T-helper 2 cell treated with Interferon-gamma antibody and Interleukin-4, amounts not matched to agents 100 ng/mL and 5 ng/mL, for 36 hours (primary cell): ENCODE results near the gene MFN1. TPM values are rescaled to one million over a fixed set of nuclear protein-coding genes. Genes with fewer than 3 reads are reported as not detected.
"Not testable (repeated sequence)": the region's sequence is repeated elsewhere in the genome, so short reads cannot be mapped to it uniquely, and the experiment has no call there.

Experiments used
- intact Hi-C: fragments of 100-400 bp; cut with micrococcal nuclease; formaldehyde crosslinking; loops from one replicate; pipeline ENCODE4 v1.15.1; 2023
- total RNA-seq: library from RNA; stranded (reverse); gene quantifications from 2 replicates; pipeline ENCODE4 v1.2.3, GENCODE V29; 2022

Gene MFN1
- 23.4 and 32.2 TPM in 2 replicates for total RNA-seq

- intact Hi-C loops = loop anchor here (1.0 to 2.0 kb wide), 9 partner anchors 24 to 1255 kb away; partner anchors contain the start of genes ACTL6A, GNB4, MRPL47 and NDUFB5
Measured at GRCh38 chr3:179347345-179348194, at the start of gene MFN1. Gene MFN1, plus strand, starts transcription at chr3:179347709. Its CDS starts 1,143 bp downstream, at chr3:179348852.

- intact Hi-C loops = no loop called here
Measured at GRCh38 chr3:179297971-179298725, 49.4 kb upstream of the MFN1 start.

DNA sequence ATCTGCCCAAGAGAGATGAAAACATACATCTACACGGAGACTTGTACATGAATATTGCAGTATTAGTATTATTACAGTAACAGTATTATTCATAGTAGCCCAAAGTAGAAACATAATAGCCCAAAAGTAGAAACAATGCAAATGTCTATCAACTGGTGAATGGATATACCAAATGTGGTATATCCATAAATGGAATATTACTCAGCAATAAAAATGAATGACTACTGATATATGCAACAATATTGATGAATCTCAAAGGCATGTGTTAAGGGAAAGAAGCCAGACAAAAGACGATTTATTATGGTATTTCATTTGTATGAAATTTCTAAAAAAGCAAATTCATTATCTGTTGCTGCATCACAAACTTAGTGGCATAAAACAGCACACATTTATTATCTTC is 48.2 kb upstream of the MFN1 start:
- intact Hi-C loops = no loop called here

DNA sequence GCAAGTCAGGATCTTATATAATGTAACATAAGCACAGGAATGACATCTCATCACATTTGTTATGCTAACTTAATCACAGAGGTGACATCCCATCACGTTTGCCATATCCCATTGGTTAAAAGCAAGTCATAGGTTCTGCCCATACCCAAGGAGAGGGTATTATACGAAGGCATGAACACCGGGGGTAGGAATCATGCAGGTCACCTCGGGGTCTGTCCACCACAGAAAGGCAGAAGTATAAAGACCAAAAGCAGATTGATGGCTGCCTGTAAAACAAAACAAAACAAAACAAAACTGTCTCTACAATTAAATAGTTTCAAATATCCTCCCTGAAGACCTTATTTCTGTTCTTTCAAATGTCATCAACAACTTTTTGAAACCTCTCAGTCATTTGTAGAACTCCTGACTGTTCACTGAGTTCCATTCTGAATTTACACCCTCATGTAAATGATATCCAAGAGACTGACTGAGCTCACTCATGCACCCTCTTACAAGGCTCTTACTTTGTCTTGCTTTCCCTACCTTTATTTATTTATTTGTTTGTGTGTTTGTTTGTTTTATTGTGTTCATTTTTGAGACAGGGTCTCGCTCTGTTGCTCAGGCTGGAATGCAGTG is 47.4 kb upstream of the MFN1 start:
- intact Hi-C loops = no loop called here

GRCh38 chr3:179301645-179302044 is 45.9 kb upstream of the MFN1 start:
- intact Hi-C loops = no loop called here

DNA sequence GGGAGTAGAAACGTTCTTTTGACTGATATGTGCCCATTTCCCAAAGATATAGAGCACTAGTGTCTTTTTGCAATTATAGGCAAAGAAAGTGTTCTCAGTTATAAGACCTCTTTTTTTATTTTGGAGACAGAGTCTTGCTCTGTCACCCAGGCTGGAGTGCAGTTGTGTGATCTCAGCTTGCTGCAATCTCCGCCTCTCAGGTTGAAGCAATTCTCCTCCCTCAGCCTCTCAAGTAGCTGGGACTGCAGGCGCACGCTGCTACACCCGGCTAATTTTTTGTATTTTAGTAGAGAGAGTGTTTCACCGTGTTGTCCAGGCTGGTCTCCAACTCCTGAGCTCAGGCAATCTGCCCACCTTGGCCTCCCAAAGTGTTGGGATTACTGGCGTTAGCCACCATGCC is 45.4 kb upstream of the MFN1 start:
- intact Hi-C loops = no loop called here

GRCh38 chr3:179304605-179305004 is 42.9 kb upstream of the MFN1 start:
- intact Hi-C loops = no loop called here

DNA sequence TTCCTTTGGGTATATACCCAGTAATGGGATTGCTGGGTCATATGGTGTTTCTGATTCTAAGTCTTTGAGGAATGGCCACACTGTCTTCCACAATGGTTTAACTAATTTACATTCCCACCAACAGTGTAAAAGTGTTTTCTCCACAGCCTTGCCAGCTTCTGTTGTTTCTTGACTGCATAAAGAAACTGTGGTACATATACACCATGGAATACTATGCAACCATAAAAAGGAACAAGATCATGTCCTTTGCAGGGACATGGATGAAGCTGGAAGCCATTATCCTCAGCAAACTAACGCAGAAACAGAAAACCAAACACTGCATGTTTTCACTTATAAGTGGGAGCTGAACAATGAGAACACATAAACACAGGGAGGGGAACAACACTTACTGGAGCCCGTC is 40.1 kb upstream of the MFN1 start:
- intact Hi-C loops = not testable (repeated sequence)

- intact Hi-C loops = no loop called here
Measured at GRCh38 chr3:179308001-179308400, 39.5 kb upstream of the MFN1 start.

DNA sequence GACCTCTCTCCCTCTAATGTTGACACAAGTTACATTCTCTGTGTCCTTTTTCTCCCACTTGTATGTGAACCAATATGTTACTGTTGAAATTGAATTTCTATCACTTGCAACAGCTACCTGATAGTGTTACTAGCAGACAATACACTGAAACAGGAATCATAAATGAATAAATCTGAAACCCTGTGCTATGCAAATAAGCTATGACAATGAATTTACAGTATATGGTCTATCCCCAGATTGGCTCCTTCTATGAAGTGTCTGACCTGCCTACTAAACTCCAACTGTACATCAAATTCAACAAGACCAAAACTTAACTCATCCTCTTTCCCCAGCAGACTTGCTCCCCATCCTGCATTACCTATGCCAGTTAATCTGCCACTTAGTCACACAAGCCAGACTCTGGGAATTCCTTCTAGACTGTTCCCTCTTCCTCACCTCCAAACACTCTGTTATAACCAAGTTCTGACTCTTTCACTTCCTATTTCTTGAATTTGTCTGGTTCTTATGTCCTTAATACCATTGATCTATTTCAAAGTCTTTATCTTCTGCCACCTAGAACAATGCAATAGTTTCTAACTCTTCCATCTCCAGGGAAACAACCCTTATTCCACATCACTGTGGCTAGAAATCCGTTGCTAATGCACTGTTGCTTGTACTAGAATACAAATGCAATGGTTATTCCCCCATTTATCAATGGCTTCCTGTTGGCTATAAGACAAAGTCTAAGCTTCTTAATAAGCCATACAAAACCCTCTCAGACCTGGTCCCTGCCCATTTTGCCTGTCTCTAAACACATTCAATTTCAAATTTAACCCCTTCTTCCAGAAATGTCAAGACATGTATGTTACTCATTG is 38.1 kb upstream of the MFN1 start:
- intact Hi-C loops = no loop called here

DNA sequence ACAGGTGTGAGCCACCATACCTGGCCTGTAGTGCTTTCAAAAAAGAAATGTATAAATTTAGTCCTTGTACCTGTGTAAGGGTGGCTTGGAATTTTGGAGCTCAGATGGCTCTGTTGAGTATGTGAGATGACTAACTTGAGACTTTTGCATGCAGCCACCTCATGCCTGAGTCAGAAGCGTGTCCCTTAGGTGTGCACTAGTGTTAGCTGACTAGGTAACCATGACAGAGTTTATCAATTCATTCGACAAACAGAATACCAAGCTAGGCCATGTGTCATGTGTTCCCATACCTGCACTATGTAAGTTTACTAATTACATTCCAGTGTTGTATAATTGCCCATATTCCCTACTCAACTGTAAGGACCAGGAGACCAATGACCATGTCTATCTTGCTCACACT is 28.6 kb upstream of the MFN1 start:
- intact Hi-C loops = no loop called here

DNA sequence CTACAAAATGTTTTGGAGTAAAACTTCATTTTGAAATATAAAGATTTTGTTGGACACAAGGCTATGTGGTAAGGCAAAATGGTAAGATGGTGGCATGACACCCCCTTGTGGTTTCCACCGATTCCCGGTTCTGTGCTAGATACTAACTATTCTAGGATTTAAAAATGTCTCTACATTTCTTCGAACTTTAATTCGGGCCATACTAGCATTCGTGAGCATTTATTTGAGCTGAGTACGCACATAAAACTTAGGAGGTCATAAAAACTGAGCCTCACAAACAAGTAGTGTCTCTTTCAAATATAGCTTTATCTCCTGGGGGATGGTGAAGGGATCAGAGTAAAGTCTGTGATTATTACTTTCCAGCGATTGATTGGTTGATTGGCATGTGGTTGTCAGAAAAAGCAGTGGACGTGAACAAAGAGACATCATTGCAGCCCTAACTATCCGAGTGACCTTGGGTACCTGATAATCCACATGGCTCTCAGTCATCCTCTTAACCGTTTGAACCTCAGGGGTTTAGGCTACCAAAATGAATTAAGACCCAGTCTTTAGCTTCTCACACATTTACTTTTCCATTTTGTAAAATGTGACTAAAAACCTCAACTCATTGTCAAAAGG is 25.7 kb upstream of the MFN1 start:
- intact Hi-C loops = loop anchor here (2.0 to 5.0 kb wide), 3 partner anchors 61 to 283 kb away; partner anchors contain the start of genes GNB4, MRPL47 and NDUFB5

- intact Hi-C loops = loop anchor here (1.0 to 5.0 kb wide), 5 partner anchors 25 to 282 kb away; partner anchors contain the start of genes GNB4, MFN1, MRPL47 and NDUFB5
Measured at GRCh38 chr3:179322286-179323196, 25.0 kb upstream of the MFN1 start, which contains the start of gene ZNF639. Gene ZNF639, plus strand, starts transcription at chr3:179323031. Its CDS starts 5,263 bp downstream, at chr3:179328294.

- intact Hi-C loops = loop anchor here (1.0 to 5.0 kb wide), 8 partner anchors 24 to 281 kb away; partner anchors contain the start of genes GNB4, MFN1, MRPL47 and NDUFB5
Measured at GRCh38 chr3:179323197-179324110, 24.1 kb upstream of the MFN1 start.

GRCh38 chr3:179324270-179324754 is 23.2 kb upstream of the MFN1 start:
- intact Hi-C loops = loop anchor here (1.0 to 5.0 kb wide), 4 partner anchors 128 to 253 kb away; partner anchors contain the start of genes GNB4 and ZMAT3

GRCh38 chr3:179330438-179330837 is 17.1 kb upstream of the MFN1 start:
- intact Hi-C loops = no loop called here

- intact Hi-C loops = no loop called here
Measured at GRCh38 chr3:179332240-179332639, 15.3 kb upstream of the MFN1 start.

- intact Hi-C loops = no loop called here
Measured at GRCh38 chr3:179333084-179333483, 14.4 kb upstream of the MFN1 start.
